SJCRH30 (cell line): ENCODE results near the gene OR6C65. TPM values are rescaled to one million over a fixed set of nuclear protein-coding genes. Genes with fewer than 3 reads are reported as not detected.
"Not testable (repeated sequence)": the region's sequence is repeated elsewhere in the genome, so short reads cannot be mapped to it uniquely, and the experiment has no call there.

Source experiments
- DNase-seq, 2 experiments: peaks; one replicate each; pipeline ENCODE4 v3.0.0-alpha.2; 2015 to 2020
- H3K27ac ChIP-seq: fragments of 250-450 bp; sonication (Bioruptor Pico); 2 replicates; pipeline ENCODE4 v1.5.1; 2020; ENCODE audit warnings: mild to moderate bottlenecking, moderate library complexity
- H3K27me3 ChIP-seq: fragments of 250-450 bp; sonication (Bioruptor Pico); 2 replicates; pipeline ENCODE4 v1.5.1; 2020; ENCODE audit warnings: mild to moderate bottlenecking, moderate library complexity
- H3K36me3 ChIP-seq: fragments of 250-450 bp; sonication (Bioruptor Pico); 2 replicates; pipeline ENCODE4 v1.5.1; 2020; ENCODE audit warnings: mild to moderate bottlenecking, moderate library complexity
- H3K4me1 ChIP-seq: fragments of 250-450 bp; sonication (Bioruptor Pico); 2 replicates; pipeline ENCODE4 v1.5.1; 2020; ENCODE audit warnings: mild to moderate bottlenecking, moderate library complexity
- H3K4me3 ChIP-seq: fragments of 250-450 bp; sonication (Bioruptor Pico); 2 replicates; pipeline ENCODE4 v1.5.1; 2020; ENCODE audit warnings: mild to moderate bottlenecking, moderate library complexity
- H3K9me3 ChIP-seq: fragments of 250-450 bp; sonication (Bioruptor Pico); replicated peaks from 2 replicates; pipeline ENCODE4 v1.5.1; 2020; ENCODE audit warnings: mild to moderate bottlenecking, moderate library complexity
- total RNA-seq: library from RNA; depleted of rRNA; stranded (reverse); fragments of >200 nt; shearing (Covaris generic); gene quantifications from 2 replicates; pipeline ENCODE4 v1.2.3, GENCODE V29; 2014; rRNA removed

The OR6C65 gene
- not detected in 2 replicates for total RNA-seq

- H3K36me3 ChIP-seq = no peaks in the 10 kb centered on the region
- DNase-seq = no peak
- H3K27me3 ChIP-seq = no peaks in the 10 kb centered on the region; the same call in 1 of the 2 replicates
- H3K4me3 ChIP-seq = no peak within 1 kb of the TSS
- H3K27ac ChIP-seq = no peak within 1 kb of the TSS
- H3K9me3 ChIP-seq = no peaks in the 10 kb centered on the region
- H3K4me1 ChIP-seq = no peaks in the 10 kb centered on the region
These were observed at the start of gene OR6C65 for GRCh38 chr12:55400229-55400628. TSS of gene OR6C65 (plus strand) at chr12:55400529. CDS start at chr12:55400529, 0 bp downstream.

- not testable (repeated sequence) for H3K4me3 ChIP-seq, H3K4me1 ChIP-seq, H3K27me3 ChIP-seq, H3K27ac ChIP-seq, H3K9me3 ChIP-seq, H3K36me3 ChIP-seq, DNase-seq
These were observed 45.0 kb upstream of the OR6C65 start for GRCh38 chr12:55355338-55355737.

- DNase-seq = no peak
- Histone ChIP-seq H3K27ac (no peak within 1 kb of the TSS), H3K36me3 (no peaks in the 10 kb centered on the region), H3K4me3 (no peak within 1 kb of the TSS), H3K4me1 (no peaks in the 10 kb centered on the region), H3K27me3 (no peaks in the 10 kb centered on the region), H3K9me3 (no peaks in the 10 kb centered on the region)
These were observed 37.7 kb upstream of the OR6C65 start, which contains the start of gene OR6C75 for GRCh38 chr12:55362675-55363074. TSS of gene OR6C75 (plus strand) at chr12:55362975. CDS start at chr12:55365111, 2,136 bp downstream.

GRCh38 chr12:55365086-55365485, 35.2 kb upstream of the OR6C65 start:
- H3K36me3 ChIP-seq = no peaks in the 10 kb centered on the region
- DNase-seq = no peak
- H3K4me3 ChIP-seq = no peak overlapping the region
- H3K9me3 ChIP-seq = no peaks in the 10 kb centered on the region
- H3K27ac ChIP-seq = no peak overlapping the region
- no peaks in the 10 kb centered on the region for H3K4me1 ChIP-seq
- no peaks in the 10 kb centered on the region for H3K27me3 ChIP-seq

GRCh38 chr12:55372521-55372920, 27.8 kb upstream of the OR6C65 start:
- H3K4me3 ChIP-seq = no peak overlapping the region
- H3K4me1 ChIP-seq = no peaks in the 10 kb centered on the region
- no peak for DNase-seq
- no peaks in the 10 kb centered on the region for H3K36me3 ChIP-seq
- H3K27ac ChIP-seq = no peak overlapping the region
- H3K27me3 ChIP-seq = no peaks in the 10 kb centered on the region
- no peaks in the 10 kb centered on the region for H3K9me3 ChIP-seq

- Histone ChIP-seq H3K4me3 (no peak overlapping the region), H3K27ac (no peak overlapping the region), H3K9me3 (no peaks in the 10 kb centered on the region), H3K27me3 (no peaks in the 10 kb centered on the region), H3K36me3 (no peaks in the 10 kb centered on the region), H3K4me1 (no peaks in the 10 kb centered on the region)
- no peak for DNase-seq
These were observed 14.4 kb upstream of the OR6C65 start for GRCh38 chr12:55385891-55386290.

- peak in 1 of 2 experiments; percentile 3 for DNase-seq
- Histone ChIP-seq H3K27me3 (peaks cover 2% of the 10 kb centered on the region; the same call in 1 of the 2 replicates), H3K4me1 (no peaks in the 10 kb centered on the region), H3K9me3 (no peaks in the 10 kb centered on the region), H3K36me3 (no peaks in the 10 kb centered on the region), H3K4me3 (no peak overlapping the region), H3K27ac (no peak overlapping the region)
These were observed 8.1 kb upstream of the OR6C65 start for GRCh38 chr12:55392032-55392795.

- Histone ChIP-seq H3K27me3 (peaks cover 2% of the 10 kb centered on the region; the same call in 1 of the 2 replicates), H3K9me3 (no peaks in the 10 kb centered on the region), H3K36me3 (no peaks in the 10 kb centered on the region), H3K4me1 (no peaks in the 10 kb centered on the region), H3K4me3 (no peak overlapping the region), H3K27ac (no peak overlapping the region)
- no peak for DNase-seq
These were observed 4.0 kb upstream of the OR6C65 start for GRCh38 chr12:55396326-55396725.

- H3K27me3 ChIP-seq = no peaks in the 10 kb centered on the region
- no peaks in the 10 kb centered on the region for H3K4me1 ChIP-seq
- DNase-seq = no peak
- no peak overlapping the region for H3K4me3 ChIP-seq
- H3K9me3 ChIP-seq = no peaks in the 10 kb centered on the region
- H3K27ac ChIP-seq = no peak overlapping the region
- no peaks in the 10 kb centered on the region for H3K36me3 ChIP-seq
These were observed 7.5 kb downstream of the OR6C65 start for GRCh38 chr12:55407866-55408265.

GRCh38 chr12:55409133-55409532, 8.8 kb downstream of the OR6C65 start:
- not testable (repeated sequence) for H3K36me3 ChIP-seq, H3K27me3 ChIP-seq, H3K4me1 ChIP-seq, H3K27ac ChIP-seq, DNase-seq, H3K9me3 ChIP-seq, H3K4me3 ChIP-seq

GRCh38 chr12:55412138-55412537, 11.8 kb downstream of the OR6C65 start:
- not testable (repeated sequence) for H3K4me1 ChIP-seq, H3K27ac ChIP-seq, H3K27me3 ChIP-seq, H3K36me3 ChIP-seq, H3K9me3 ChIP-seq, H3K4me3 ChIP-seq, DNase-seq

GRCh38 chr12:55413498-55414388, 13.4 kb downstream of the OR6C65 start:
- H3K9me3 ChIP-seq, DNase-seq, H3K36me3 ChIP-seq, H3K27me3 ChIP-seq, H3K4me1 ChIP-seq, H3K4me3 ChIP-seq, H3K27ac ChIP-seq: not testable (repeated sequence)

GRCh38 chr12:55414396-55414823, 14.1 kb downstream of the OR6C65 start:
- H3K36me3 ChIP-seq = not testable (repeated sequence)

GRCh38 chr12:55414889-55415288, 14.6 kb downstream of the OR6C65 start:
- H3K9me3 ChIP-seq, H3K36me3 ChIP-seq, DNase-seq, H3K4me1 ChIP-seq, H3K4me3 ChIP-seq, H3K27me3 ChIP-seq, H3K27ac ChIP-seq: not testable (repeated sequence)

More at GRCh38 chr12:55414396-55414823, 14.1 kb downstream of the OR6C65 start:
- not testable (repeated sequence) for H3K27ac ChIP-seq, H3K27me3 ChIP-seq, H3K4me1 ChIP-seq, H3K9me3 ChIP-seq, DNase-seq, H3K4me3 ChIP-seq

GRCh38 chr12:55416961-55417360, 16.6 kb downstream of the OR6C65 start:
- Histone ChIP-seq H3K4me1 (no peaks in the 10 kb centered on the region), H3K9me3 (no peaks in the 10 kb centered on the region), H3K4me3 (no peak overlapping the region), H3K27me3 (no peaks in the 10 kb centered on the region), H3K36me3 (no peaks in the 10 kb centered on the region), H3K27ac (no peak overlapping the region)
- no peak for DNase-seq
